Cardiac septum (tissue), 1 donor: Measurements from ENCODE around the gene UROD. TPM values are rescaled to one million over a fixed set of nuclear protein-coding genes. Genes with fewer than 3 reads are reported as not detected.

Experiments used
- DNase-seq: peaks from one replicate; pipeline ENCODE4 v3.0.0-alpha.2; 2020; ENCODE audit warnings: low spot score
- intact Hi-C: fragments of 100-400 bp; cut with DNase I; formaldehyde crosslinking; loops from one replicate; pipeline ENCODE4 v1.14.0; 2022
- total RNA-seq: library from RNA; stranded (reverse); fragmentation: NEBNext Ultra II Directional; extraction: Animal tissue kit (Norgen Biotek cat#: 25700); gene quantifications from one replicate; pipeline ENCODE4 v1.2.1, GENCODE V29; 2021
- donor health status: DM: no; HTN: no; CAD: no.

Gene UROD
- total RNA-seq, 1 donor from 2014 or later, result 70.3 TPM

GRCh38 chr1:45005761-45006160 is 6.3 kb upstream of the UROD start:
- intact Hi-C loops, result no loop called here
- no peak for DNase-seq

- no peak for DNase-seq
- intact Hi-C loops, result no loop called here
Observed at GRCh38 chr1:45007311-45007710, 4.7 kb upstream of the UROD start.

DNA sequence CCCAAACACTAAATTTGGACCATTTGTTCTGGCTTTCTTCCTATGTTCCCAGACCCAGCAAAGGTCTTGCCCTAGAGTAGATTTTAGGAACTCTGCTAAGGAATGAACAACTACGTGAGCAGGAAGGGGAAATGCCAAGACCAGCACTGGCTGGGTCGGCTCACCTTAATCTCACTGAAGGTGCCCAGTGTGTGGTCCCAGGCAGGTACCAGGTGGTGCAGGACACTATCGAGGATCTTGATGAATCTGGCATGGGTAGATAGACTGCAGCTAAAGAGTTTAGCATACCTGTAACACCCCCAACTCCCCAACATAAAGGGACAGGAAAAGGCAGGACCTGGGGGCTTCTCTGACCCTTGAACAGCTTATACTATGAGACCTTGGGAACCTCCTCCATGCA is 4.0 kb upstream of the UROD start:
- DNase-seq, result no peak
- intact Hi-C loops, result no loop called here

DNA sequence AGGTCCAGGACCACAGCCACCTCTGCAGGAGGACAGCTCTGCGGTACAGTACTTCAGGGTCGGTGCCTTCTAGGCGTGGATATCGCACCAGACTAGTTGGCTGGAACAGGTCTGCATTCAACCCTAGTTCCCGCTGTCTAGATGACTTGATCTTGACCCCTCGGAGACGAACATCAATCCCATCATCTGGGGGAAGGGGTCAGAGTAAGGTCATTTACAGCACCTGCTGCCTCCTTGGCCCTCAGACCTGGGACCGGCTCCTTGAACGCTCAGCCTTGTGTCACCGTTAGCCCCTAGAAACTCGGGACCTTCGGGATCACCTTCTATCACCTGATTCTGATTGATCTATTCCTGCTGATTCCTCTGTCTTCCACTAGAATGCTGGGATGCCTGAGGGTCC is 3.5 kb upstream of the UROD start:
- DNase-seq, result no peak
- intact Hi-C loops, result no loop called here

DNA sequence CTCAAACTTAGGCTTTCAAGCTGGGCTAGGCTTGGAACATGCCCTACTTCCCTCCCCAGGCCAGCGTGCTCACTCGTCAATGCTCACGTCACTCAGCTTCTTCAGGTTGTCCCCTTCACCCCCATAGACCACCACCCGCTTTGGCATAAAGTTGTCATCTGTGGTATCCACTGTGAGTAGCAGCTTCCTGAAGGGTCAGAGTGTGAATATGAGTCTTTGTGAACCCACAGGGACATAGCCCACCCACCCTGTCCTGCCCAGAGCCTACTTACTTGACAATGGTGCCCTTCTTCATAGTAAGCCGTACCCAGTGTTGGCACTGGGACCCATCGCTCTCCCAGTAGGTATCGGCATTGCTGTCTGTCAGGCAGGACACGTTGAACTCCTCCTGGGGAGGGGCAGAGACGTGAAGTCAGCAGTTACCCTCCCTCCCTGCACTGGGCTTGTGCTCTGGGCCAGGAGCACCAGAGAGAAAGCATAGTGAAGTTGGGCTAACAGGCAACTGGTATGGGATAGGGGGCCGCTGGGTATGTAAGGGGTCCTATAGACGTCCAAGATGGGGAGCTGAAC is 2.7 kb upstream of the UROD start:
- intact Hi-C loops, result no loop called here

GRCh38 chr1:45009956-45010854 is 1.8 kb upstream of the UROD start:
- intact Hi-C loops, result loop anchor here (5.0 to 10.0 kb wide), 4 partner anchors 173 to 545 kb away; partner anchors contain the start of genes AKR1A1, PLK3 and RNU5D-1
- DNase-seq, result no peak

More for the DNA sequence above, 2.7 kb upstream of the UROD start:
- DNase-seq, result no peak

GRCh38 chr1:45010855-45011811 is 921 bp upstream of the UROD start, which contains the start of gene HECTD3:
Gene HECTD3 (minus strand): TSS chr1:45011324. CDS start chr1:45011257, 67 bp downstream.
- intact Hi-C loops, result loop anchor here (1.0 to 10.0 kb wide), 5 partner anchors 25 to 544 kb away; partner anchors contain the start of genes AKR1A1, EIF2B3, PLK3 and RNU5D-1

DNA sequence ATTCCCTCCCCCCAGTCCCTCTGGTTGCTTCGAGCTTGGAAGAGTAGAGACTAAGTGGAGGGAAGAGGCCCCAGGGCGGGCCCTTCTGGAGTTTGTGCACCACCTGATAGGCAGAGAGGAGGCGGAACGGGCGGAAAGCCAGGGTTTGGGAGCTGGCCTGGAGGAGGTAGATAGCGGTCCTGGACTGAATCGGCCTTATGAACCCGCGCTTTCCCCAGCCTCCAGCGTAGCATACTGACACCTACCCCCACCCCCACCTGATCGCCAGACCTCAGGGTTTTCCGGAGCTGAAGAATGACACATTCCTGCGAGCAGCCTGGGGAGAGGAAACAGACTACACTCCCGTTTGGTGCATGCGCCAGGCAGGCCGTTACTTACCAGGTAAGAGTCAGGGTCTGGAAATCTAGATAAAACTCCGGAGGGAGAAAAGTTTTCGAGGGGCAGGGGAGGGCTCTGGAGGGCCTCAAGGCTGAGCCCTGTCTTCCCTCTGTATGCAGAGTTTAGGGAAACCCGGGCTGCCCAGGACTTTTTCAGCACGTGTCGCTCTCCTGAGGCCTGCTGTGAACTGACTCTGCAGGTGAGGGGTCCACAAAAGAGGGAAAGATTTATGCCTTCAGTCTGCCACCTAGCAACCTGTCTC is 705 bp downstream of the UROD start:
- intact Hi-C loops, result loop anchor here (1.0 to 10.0 kb wide), 5 partner anchors 175 to 542 kb away; partner anchors contain the start of genes AKR1A1, PLK3 and RNU5D-1

More at GRCh38 chr1:45010855-45011811, 921 bp upstream of the UROD start, which contains the start of gene HECTD3:
- DNase-seq, result peak; percentile 95

GRCh38 chr1:45013551-45014209 is 1.6 kb downstream of the UROD start:
- intact Hi-C loops, result loop anchor here (1.0 to 10.0 kb wide), 6 partner anchors 176 to 541 kb away; partner anchors contain the start of genes AKR1A1, PLK3, RNU5D-1 and TESK2
- no peak for DNase-seq

More for the DNA sequence above, 705 bp downstream of the UROD start:
- DNase-seq, result peak; percentile 90

DNA sequence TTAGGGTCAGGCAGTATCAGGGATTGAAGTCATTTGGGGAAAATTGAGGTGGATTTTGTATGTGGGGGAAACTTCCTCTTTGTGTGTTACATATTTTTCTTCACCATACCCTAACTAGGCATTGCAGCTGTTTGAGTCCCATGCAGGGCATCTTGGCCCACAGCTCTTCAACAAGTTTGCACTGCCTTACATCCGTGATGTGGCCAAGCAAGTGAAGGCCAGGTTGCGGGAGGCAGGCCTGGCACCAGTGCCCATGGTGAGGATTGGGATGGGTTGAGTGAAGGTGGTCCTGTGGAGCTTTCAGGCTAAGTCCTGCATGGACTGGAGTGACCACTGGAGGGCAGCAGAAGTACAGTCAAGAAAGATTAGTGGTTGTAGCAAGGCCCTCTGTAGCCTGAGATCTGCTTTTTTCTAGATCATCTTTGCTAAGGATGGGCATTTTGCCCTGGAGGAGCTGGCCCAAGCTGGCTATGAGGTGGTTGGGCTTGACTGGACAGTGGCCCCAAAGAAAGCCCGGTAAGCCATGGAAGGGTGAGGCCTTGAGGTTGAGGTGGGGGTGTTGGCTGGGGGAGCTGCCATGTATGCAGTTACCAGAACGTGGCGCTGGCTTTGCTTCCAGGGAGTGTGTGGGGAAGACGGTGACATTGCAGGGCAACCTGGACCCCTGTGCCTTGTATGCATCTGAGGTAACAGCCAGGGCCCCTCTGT is 2.4 kb downstream of the UROD start:
- intact Hi-C loops, result loop anchor here (2.0 to 10.0 kb wide), 5 partner anchors 177 to 540 kb away; partner anchors contain the start of genes AKR1A1, PLK3, RNU5D-1 and TESK2
- no peak for DNase-seq

DNA sequence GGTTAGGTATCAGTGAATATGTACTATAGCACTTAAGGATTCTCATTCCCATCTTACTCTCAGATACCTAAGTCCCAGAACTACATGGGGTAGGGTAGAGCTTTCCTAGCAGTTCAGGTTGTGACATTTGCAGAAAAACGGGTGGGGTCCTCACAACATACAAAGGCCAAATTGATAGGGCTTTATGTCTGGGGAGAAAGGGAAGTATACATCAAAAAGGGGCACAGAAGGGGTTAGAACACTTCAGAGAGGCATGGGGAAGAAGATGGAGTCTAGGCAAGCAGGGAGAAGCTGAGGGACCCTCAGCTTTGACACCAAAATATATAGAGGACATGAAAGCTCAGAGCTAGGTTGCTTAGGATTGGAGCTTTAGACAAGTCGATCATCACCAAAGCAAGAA is 3.6 kb downstream of the UROD start:
- intact Hi-C loops, result loop anchor here (2.0 to 10.0 kb wide), 2 partner anchors 475 to 539 kb away; partner anchors contain the start of genes AKR1A1 and TESK2
- DNase-seq, result no peak

GRCh38 chr1:45016090-45016697 is 4.1 kb downstream of the UROD start:
- intact Hi-C loops, result loop anchor here (10.0 kb wide), 1 partner anchor 539 kb away; the partner anchor contains the start of gene AKR1A1
- DNase-seq, result no peak

GRCh38 chr1:45016767-45017166 is 4.7 kb downstream of the UROD start:
- intact Hi-C loops, result loop anchor here (10.0 kb wide), 1 partner anchor 538 kb away; the partner anchor contains the start of gene AKR1A1
- no peak for DNase-seq

DNA sequence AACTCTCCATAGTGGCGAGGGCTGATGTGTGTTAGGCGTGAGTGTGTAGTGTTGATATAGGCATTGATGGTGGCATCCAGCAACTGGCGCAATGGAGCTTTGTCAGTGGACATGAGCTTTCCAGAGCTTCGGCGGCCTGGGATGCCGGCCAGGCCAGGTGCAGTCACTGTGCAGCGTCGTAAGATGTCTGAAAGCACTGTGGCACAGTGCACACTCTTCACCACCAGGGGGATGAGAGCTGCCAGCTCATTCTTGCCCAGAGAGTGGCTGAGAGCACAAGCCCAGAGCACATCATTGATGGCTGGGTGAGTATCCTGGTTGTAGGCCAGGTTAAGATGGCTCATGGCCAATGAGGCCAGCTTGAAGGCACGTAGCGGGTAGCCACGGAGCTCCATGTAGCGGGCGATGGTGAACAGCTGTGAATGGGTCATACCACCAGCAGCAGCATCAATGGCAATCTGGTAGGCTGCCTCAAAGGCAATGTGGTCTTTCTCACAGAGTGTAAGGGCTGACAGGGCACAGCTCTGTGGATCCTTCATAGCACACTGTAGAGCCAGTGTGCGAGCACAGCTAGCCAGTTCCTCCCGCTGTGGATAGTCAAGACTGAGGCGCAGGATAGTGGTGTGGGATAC is 6.7 kb downstream of the UROD start:
- DNase-seq, result no peak
- intact Hi-C loops, result loop anchor here (10.0 kb wide), 1 partner anchor 536 kb away; the partner anchor contains the start of gene AKR1A1

DNA sequence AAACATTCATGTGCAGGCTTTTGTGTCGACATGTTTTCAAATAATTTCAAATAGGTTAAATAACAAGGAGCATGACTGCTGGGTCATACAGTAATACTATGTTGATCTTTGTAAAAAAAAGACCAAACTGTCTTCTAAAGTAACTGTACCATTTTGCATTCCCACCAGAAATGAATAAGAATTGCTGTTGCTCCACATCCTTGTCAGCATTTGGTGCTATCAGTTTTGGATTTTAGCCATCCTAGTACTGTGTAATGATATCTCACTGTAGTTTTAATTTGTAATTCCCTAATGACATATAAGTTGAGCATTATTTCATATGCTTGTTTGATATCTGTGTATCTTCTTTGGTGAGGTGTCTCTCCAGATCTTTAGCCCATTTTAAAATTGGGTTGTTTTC is 11.6 kb downstream of the UROD start:
- DNase-seq, result no peak
- intact Hi-C loops, result no loop called here

DNA sequence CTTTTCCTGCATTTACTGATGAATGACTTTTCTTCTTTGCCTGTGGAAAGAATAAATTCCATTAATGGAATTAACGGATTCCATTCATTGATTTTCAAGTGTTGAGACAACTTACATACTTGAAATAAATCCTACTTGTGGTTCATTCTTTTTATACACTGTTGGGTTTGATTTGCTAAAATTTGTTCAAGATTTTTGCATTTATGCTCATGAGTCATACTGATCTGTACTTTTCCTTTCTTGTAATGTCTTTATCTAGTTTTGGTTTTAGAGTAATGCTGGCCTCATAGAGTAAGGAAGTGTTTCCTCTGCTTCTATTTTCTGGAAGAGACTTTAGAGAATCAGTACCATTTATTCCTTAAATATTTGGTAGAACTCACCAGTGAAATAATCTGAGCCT is 14.4 kb downstream of the UROD start:
- intact Hi-C loops, result no loop called here
- DNase-seq, result no peak
